Glomerular visceral epithelial cell (primary cell): Measurements from ENCODE around the gene CLDN16.

ENCODE experiments used
- DNase-seq: peaks from one replicate; pipeline ENCODE4 v3.0.0-alpha.2; 2016; ENCODE audit errors: extremely low spot score

The CLDN16 gene

DNA sequence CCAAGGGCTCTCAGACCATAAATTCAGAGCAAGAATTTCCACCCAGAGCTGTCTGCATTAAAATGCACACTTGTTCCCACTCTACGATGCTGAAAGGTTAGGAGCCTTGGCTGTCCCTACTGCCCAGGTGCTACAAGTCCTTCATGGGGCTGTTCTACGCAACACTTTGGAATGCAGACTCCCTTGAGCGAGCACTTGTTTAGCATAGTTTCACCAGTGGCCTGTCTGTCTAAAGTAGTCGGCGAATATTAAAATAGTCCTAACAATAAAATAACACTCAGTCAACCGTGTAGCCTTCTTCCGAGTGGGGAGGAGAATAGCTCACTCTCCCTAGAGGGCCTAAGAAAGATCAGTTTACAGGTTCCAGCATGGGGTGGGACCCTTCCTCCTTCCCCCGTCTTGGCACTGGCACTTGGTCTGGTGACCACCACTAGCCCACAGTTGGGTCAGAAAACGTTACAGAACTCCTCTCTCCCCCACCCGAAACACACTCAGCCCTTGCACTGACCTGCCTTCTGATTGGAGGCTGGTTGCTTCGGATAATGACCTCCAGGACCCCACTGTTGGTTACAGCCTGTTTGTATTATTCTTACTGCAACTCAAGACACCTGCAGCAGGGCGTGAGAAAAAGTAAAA lies at the start of gene CLDN16:
TSS of gene CLDN16 (plus strand) at position 586 of the 636 bp plus-strand sequence. CDS start 167 bp downstream, outside the sequence.
- DNase-seq: peak; percentile 54

DNA sequence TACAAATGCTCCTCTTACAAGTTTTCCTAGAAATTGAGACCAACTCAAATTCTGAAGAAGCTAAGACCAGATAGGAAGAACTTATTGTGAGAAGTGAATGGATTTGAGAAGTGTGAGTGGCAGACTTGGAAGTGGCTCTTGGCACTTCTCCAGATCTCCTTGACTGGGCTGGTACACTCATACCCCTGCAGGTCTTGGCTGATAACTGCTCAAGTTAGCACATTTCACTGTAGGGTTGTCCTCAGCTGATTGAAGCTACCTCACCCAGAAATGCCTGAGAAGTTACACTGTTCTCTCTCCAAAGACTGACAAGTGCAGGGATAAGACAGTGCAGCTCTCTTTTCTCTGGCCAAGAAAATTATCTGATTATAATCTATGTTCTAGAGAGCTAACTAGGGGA lies 49.2 kb upstream of the CLDN16 start:
- DNase-seq: peak; percentile 71

- DNase-seq: peak; percentile 35
Measured at GRCh38 chr3:190339130-190339529, 48.8 kb upstream of the CLDN16 start.

DNA sequence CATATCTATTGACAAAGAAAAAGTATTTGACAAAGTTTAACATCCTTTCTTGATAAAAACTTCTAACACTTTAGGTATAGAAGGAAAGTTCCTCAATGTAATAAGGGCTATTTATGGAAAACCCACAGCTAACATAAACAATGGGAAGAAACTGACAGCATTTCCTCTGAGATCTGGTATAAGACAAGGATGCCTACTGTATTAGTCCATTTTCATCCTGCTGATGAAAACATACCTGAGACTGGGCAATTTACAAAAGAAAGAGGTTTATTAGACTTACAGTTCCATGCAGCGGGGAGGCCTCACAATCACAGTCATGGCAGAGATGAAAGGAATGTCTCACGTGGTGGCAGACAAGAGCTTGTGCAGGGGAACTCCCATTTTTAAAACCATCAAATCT lies 47.9 kb upstream of the CLDN16 start:
- no peak for DNase-seq

GRCh38 chr3:190345027-190345821 lies 42.7 kb upstream of the CLDN16 start:
- peak; percentile 97 for DNase-seq

GRCh38 chr3:190345878-190346277 lies 42.1 kb upstream of the CLDN16 start:
- DNase-seq: peak; percentile 54

GRCh38 chr3:190346541-190346940 lies 41.4 kb upstream of the CLDN16 start:
- DNase-seq: peak; percentile 51

- no peak for DNase-seq
Measured at GRCh38 chr3:190352861-190353457, 35.0 kb upstream of the CLDN16 start.

DNA sequence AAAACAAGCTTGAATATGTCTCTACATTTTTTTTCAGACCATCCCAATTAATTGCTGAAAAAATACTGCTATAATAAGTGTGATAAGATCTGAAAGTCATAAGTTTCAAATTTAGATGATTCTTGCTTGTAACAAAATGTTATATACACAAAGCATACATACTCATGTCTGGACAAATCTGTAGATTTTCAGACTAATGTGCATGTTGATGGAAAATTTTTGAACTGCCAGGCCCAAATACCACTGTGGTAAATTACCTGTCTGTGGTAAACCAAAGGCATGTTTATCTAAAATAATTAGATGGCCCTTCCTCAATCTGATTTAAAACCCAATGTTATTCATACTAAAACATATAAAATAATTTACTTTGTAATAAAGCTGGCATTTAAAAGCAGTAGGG lies 31.7 kb upstream of the CLDN16 start:
- DNase-seq: no peak

DNA sequence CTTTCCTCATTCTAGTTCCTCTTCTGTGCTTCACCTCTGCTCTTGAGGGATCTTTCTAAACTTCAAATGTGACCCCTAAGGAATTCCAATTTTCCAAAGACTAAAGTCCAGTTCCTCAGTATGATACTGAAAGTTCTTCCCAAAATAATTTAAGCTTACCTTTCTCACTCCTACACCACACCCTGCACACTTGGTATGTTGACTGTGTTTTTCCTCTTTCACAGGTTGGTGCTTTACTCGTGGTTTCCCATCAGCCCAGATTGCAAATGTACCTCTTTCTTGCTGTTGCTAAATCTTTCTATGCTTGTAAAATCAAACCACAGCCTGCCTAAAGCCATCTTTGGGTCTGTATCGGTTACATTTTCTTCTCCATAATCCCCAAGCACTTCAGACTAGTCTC lies 30.5 kb upstream of the CLDN16 start:
- no peak for DNase-seq

GRCh38 chr3:190359813-190360212 lies 28.1 kb upstream of the CLDN16 start:
- DNase-seq: no peak

GRCh38 chr3:190360228-190360627 lies 27.7 kb upstream of the CLDN16 start:
- DNase-seq: no peak

- DNase-seq: no peak
Measured at GRCh38 chr3:190361791-190362190, 26.2 kb upstream of the CLDN16 start.

DNA sequence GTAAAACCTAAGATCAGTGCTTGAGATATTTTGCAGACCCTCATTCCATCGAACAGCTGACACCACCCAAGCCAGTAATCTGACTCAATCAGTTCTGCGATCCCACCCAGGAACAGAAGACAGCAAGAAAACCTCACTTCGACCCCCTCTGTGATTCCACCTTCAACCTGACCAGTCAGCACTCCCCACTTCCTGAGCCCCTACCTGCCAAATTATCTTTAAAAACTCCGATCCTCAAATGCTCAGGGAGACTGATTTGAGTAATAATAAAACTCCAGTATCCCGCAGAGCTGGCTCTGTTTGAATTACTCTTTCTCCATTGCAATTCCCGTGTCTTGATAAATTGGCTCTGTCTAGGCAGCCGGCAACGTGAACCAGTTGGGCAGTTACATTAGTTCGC lies 25.7 kb upstream of the CLDN16 start:
- no peak for DNase-seq

- peak; percentile 49 for DNase-seq
Measured at GRCh38 chr3:190366133-190366532, 21.8 kb upstream of the CLDN16 start.

DNA sequence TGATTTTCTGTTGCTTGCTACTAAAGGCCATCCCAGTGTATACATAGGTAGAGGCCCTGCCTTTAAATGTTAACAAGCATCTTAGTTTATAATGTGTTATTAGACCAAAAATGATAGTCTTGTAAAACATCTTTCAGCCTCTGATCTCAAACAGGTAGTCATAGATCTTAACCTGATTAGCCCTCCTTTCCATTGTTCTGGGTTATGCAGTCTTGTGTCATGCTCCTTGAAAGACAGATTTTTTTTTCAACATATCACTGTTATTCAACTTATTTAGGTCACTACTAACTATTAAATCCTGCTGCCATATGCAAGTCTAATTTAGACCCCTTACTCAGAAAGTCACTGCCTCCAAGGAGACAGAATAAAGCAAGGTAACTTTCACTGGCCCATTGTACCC lies 19.1 kb upstream of the CLDN16 start:
- DNase-seq: no peak

DNA sequence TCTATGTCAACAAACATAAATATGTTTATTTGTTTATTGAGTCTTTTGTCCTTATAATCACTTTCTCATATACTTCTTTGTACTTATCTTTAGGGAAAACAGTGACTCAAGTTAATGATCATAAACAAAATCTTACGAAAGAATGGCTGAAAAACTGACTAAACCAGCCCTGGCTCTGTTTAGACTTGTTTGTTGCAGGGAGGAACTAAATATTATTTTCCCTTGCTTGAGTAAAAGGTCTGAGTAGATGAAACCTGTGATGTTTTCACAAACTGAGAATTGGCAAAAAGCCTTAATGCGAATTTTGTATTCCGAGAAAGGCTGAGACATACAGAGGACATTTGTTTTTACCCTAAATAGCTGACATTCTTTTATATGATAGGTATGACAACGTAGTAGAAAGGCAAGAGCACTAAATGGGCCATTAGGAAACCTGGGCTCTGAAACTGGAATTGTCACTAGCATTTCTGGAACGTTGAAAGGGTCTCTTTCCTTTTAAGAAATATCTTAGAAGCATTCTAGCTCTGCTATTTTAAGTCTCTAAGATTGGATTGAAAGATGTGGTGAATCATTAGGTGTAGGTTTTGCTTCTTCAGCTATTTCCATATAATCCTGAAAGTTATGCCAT lies 18.2 kb upstream of the CLDN16 start:
- no peak for DNase-seq

- DNase-seq: no peak
Measured at GRCh38 chr3:190370369-190370768, 17.6 kb upstream of the CLDN16 start.

DNA sequence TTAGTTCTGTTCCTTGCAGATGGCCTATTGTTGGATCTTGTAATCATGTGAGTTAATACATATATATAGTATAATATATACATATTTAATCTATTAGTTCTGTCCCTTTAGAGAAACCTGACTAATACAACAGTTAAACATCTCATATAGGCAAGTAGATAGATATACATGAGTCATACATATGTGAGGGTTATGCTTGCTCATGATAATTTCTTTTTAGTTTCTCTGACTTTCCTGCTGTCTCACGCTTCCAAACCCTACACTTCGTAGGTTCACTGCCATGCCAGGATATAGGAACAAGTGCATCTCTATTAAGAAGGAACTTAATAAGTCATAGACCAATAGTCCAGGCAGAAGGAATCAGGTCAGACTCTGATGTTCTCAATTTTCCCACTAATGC lies 16.8 kb upstream of the CLDN16 start:
- DNase-seq: no peak

GRCh38 chr3:190375246-190375645 lies 12.7 kb upstream of the CLDN16 start:
- peak; percentile 49 for DNase-seq

DNA sequence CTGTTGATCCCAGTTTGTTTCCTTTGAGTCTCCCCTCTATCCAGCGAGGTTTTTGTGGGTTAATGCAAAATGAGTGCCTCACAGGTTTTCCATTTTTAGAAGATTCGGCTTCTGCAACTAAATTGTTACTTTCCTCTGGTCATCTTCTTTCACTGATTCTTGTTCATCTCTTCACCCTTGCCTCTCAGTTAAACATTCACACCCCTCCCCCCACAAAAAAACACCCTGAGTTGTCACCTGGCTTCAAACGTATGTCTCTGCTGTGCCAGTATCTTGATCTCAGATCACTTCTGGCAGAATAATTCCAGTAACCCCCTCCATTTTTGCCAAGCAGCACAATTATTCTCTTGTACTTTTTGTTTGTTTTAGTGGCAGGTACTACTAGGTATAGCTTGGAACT lies 12.3 kb upstream of the CLDN16 start:
- no peak for DNase-seq

DNA sequence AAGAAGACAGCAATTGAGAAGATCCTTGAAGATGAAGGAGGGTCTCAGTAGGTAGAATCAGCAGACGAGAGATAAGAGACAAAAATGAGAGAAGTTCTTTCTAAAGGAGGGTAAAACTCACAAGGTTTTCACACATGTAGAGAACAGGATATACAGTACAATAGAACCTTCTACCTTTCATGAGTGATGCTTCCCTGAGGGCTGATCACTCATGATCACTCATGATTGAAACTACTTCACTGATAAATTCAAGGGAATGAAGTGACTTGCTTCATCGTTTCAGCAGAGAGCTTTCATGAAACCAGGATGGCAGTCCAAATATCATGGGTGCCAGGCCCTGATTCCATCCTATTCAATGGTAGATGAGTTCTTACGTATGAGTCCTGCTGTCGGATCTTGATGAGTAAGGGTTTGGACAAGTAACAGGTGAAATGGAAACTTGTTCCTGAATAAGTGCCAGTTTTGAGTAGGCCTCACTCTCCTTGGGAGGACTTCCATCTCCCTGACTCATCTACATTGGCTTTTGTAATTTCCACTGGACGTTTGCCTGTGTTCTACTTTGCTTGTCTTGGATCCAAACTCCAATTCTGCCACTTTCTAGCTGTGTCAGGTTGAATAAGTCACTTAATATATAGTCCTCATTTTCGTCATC lies 9.6 kb upstream of the CLDN16 start:
- DNase-seq: peak; percentile 33
